HG03565 (cell line): ENCODE results near the gene LHFPL3.

Source experiments
- ATAC-seq: cut with Tn5 transposase; IDR thresholded peaks from one replicate; pipeline ENCODE4 v1.9.1; 2021; ENCODE audit warnings: mild to moderate bottlenecking, moderate library complexity; ENCODE audit not compliant: unreplicated experiment

The LHFPL3 gene

DNA sequence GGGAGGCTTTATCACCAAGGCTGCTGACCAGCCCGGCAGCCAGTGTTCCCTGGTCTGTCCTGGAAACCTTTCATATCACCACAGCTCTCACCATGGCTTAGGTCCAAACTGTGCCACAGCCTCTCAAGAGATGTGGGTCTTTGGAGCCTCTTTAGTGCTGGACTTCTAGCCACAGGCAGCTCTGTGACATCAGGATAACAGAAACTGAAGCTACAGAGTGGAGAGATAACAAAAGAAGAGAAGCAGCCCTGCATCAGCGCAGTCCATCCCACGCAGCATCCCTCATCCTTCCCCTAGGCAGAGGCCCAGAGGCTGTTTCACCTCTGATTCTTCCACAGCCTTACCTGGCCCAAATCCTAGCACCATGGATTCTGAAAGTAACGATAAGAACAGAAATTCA, 497.7 kb downstream of the LHFPL3 start:
- no peak for ATAC-seq

DNA sequence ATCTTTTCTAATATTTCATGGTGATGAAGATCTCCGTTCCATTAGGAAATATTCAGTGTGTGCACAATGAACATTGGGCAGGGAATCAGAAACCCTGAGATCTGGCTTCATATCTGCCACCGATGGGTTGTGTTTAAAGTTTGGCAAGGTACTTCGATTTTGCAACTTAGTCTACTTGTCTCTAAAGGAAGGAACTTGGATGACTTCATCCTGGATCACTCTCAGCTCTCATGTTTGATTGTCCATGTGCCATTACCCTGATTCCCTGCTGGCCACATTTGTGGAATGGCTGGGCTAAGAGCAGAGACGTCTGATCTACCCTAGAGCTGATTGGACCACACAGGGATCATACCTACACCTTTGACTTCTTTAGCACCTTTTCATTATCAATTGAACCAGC, 508.6 kb downstream of the LHFPL3 start:
- ATAC-seq, result no peak

DNA sequence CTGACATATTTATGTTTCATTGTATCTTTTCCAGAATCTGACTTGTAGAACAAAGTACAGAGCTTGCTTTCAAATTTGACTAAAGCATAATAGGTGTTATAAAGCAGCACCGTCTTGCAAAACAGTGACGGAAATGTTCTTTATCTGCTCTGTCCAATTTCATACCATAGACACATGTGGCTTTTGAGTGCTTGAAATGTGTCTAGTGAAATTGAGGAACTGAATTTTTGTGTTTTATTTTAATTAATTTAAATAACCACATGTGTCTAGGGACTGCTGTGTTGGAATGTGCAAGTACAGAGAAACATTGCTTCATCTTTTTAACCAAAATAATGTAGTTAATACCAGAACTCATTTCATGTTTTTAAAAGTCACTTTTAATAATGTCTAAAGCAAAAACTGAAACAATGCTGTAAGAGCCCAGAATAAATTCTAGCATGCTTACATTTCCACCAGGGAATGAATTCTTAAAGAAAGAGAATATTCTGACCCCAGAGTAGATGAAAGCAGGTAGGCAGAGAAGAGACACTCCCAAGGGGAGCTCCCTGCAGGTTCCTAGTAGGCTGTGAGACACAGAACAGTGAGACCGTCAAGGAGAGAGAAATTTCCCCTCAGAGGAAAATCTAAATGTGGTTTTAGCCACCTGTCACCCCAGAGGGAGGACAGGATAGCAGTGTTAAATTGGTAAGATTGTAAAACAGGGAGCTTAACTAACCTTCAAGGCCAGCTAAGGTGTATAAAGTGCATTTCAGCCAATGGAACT, 510.3 kb downstream of the LHFPL3 start:
- no peak for ATAC-seq

DNA sequence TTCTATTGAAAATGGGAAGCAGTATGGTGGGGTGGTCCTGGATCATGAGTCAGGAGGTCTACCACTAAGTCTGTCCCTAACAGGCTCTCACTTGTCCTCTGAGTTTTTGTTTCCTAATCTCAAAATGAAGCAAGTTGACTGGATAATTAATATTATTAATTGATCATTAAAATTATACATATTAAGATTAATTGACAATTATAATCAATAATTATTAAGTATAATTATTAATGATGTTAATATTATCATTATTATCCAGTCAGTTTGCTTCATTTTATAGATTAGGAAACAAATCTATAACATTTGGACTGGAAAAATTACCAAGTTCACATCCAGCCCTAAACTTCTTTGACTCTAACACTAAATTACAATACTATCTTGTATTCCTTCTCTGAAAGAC, 511.4 kb downstream of the LHFPL3 start:
- no peak for ATAC-seq

DNA sequence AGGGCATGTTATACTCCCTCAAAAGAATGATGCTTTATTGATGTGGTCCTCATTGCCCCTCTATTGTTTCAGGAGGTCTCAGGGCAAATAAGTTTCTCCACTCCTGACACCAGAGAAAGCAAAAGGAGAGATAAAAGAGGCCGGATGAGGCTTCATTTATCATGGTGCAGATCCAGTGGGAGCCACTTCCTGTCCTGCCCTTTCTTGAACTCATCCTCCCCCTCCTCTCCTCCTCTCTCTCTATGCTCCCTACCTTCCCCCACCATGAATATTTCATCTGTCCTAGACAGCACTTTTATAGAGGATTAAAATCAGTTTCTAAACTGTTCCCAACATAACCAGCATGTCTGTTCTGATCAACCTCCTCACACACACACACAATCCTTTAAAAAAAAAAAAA, 513.4 kb downstream of the LHFPL3 start:
- no peak for ATAC-seq

DNA sequence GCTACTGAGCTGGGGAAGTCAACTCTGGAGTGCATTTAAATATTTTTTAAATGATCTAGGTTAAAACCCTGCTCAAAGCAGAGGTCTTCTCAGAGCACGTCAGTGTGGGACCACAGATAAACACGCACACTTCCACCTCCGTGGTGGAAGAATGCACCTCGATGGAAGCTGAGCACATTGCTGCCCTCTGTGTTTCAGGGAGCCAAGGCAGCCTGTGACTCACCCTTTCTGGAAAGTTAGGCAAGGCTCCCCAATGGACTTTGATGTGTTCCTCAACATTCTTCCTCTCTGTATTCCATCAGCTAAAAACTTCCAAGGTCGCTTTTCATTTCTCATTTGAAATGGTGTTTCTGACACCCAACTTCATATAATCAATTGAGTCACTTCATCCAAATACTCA, 514.8 kb downstream of the LHFPL3 start:
- no peak for ATAC-seq

DNA sequence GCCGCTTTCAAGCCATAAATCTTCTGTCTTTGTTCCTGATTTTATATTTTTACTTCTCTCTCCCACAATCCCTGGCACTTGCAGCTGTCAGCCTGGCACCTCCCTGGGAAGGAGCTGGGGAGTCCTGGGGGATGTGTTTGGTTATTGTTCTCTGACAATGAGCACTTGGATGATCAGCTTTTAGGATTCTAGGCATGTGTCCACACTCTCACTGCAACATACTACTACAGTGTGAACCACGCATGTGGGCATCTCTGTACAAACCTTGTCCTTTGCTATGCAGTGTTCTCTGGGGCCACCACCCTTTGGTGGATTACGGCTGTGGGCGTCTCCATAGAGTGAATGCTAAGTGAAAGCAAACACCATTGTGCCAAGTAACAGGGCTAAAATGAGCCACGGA, 517.2 kb downstream of the LHFPL3 start:
- ATAC-seq, result no peak

DNA sequence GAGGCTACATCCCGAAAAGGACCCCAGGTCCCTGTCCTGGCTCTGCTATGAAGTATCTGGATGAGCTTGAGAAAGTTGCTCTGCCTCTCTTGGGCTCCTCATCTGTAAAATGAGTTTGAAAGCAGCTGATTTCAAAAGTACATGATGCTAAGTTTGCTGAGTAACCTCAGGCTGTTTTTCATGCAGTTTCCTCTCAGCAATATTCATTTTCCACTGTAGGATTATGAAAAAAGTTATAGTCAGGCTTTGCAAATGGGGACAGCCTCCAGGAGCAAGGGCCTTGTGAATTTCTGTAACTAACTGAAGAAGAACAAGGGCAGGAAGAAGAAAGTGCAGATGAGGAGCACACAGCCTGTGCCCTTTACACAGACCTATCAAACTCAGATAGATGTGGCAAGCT, 518.3 kb downstream of the LHFPL3 start:
- no peak for ATAC-seq

DNA sequence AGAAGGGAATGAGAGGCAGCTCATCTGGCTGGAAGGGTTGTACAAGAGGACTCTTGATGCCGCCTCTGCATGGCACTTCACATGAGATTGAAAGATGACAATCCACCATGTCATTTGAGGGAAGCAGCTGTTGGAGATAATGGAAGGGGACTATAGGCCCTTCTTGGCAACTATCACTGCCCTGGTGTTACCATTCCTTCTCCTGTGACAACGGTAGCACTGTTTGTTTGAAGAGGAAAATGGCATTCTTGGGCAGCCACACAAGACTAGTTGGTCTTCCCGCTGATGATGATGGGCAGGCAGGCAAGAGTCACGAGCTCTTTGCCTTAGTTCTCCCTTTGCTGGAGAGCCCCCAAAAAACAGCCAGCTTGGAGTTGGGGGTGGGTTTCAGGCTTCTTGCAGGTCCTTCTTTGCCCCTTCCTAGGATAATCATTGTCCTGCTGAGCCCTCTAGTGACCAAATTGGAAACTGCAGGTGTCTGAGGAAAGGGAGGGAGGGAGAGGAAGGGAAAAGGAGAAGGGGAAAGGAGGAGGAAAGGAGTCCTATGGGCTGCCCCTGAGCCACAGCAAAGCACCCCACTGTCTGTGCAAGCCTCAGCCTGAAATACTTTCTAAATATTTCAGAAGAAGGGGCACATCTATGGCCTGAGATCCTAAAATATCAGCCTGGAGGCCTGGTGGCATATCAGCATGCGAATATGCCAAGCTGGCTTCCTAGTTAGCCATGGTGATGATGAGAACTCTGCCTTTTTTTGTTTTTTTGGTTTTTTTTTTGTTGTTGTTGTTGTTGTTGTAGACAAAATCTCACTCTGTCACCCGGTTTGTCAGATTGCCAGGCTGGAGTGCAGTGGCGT, 520.0 kb downstream of the LHFPL3 start:
- ATAC-seq, result no peak

DNA sequence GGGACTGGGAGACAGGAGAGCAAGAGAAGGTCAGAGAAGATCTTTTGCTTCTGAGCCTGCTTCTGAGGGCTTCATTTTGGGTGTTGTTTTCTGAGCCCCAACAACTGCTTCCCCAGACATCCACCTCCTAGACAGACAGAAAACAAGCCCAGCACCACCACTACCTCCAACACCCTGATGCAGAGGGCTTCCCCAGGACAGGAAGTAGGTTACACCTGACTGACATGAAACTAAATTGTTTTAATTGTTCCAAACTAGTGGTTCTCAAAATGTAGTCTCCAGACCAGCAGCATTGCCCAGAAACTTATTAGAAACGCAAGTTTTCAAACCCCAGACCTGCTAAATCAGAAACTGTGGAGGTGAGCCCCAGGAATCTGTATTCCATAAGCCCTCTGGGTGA, 522.0 kb downstream of the LHFPL3 start:
- no peak for ATAC-seq

DNA sequence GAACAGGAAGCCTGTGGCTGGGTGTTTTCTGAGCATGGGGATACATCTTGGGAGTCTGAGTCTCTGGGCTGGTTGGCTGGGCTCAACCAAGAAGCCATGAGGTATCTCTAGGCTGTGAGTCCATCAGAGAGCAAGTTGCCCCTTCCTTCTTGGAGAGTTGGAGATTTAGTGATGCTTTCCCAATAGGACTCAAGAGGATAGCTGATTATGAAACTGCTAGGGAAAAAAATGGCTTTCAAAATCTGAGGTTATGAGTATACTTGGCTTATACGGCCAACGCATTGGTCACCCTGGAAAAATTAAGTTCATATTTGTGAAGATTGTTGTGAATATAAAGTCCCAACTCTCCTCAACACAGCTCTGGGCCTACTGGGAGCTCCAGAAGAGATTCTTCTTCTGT, 522.9 kb downstream of the LHFPL3 start:
- no peak for ATAC-seq

DNA sequence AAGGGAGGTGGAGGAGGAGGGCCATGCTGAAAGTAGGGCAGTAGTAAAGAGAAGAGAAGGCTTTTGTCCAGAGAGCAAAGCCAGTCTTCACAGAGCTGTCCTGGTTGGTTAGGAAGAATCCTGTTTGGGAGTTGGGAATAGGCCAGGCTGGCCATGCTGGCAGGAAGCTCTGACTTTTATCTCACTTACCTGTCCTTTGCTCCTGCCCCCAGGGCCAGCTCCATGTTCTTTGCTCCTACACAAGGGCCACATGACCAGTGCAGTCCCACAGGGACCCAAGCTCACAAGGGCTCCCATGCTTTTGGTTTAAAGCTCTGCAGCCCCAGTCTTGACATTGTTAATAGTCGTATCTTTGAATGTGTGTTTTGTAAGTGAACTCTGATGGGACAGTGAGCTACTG, 524.0 kb downstream of the LHFPL3 start:
- no peak for ATAC-seq

DNA sequence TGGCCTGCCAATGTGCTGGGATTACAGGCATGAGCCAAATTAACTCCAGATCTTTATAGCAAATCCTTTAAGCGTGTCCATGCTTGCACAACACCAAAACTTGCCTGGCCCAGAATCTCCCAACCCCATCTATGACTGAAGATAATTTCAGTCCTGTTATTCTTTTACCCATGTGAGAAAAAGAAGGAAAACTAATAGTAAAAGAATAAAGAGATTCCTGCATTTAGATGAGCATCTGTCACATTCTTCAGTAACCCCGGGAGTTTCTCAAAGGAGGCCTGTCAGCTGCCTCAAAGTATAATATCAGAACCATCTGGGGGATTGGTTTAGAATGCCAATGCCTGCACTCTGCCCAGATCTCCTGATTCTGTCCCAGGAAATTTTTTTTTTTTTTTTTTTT, 527.5 kb downstream of the LHFPL3 start:
- no peak for ATAC-seq

DNA sequence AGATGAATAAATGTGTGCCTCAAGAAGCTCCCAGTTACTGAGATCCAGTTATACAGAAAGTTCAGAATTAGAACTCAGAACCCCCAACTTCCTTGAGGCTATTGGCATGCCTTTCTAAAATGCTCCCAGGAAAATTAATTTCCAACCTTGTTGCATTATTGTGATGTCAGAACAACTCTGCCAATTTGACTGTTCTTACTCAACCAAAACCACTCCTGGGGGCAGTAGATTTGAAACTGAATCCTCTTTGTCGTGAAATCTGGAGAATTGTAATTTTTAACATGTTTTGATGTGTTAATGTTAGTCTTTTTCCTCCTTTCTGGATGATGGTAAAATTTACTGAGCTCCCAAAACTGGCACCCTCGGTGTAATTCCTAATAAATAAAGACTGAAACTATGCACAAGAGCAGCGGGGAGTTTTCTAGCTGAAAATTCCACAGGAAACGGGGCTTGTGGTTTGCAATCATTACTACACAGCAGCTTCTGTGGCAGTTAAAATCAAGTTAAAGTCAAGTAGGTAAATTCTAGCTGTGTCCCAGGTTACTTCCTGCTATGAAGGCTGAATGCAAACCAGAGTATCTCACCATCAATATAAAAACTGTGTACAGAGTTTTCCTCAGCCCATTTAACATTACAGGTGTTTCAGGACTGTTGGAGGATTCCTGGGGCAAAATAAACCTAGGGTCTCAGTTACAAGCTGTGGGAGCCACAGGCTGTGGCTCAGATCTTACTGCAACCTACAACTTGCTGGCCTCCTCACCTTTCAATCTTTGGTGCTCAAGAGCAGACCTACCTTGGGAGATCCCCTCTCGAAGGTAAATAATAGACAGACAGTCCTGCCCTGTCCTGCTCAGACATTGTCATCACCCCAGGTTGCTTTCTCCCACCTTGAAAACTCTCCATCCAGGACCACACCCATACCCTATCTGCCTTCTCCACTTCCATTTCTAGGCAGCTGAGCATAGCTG, 529.3 kb downstream of the LHFPL3 start:
- ATAC-seq, result peak; percentile 56

DNA sequence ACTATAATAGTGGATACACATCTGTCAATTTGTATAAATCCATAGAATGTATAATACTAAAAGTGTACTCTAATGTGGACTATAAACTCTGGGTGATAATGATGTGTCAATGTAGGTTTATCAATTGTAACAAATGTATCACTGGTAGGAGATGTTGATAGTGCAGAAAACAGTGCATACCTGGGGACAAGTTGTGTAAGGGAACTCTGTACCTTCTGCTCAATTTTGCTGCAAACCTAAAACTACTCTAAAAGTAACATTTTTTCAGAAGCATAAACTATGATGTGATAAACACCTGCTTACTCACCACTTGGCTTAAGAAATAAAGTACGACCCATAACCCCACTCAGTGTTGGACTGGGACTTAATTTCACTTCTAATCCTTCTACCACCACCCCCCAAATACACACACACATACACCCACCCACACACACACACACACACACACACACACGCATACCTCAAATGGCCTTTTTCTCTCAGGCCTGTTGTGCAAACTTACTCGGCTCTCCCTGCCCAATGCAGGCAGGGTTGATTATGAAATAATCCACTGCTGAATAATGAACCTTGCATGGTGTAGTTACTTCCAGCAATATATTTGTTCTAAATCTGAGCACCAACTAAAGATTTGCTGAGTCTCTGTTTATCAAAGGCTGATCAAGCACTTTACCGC, 531.5 kb downstream of the LHFPL3 start:
- no peak for ATAC-seq

DNA sequence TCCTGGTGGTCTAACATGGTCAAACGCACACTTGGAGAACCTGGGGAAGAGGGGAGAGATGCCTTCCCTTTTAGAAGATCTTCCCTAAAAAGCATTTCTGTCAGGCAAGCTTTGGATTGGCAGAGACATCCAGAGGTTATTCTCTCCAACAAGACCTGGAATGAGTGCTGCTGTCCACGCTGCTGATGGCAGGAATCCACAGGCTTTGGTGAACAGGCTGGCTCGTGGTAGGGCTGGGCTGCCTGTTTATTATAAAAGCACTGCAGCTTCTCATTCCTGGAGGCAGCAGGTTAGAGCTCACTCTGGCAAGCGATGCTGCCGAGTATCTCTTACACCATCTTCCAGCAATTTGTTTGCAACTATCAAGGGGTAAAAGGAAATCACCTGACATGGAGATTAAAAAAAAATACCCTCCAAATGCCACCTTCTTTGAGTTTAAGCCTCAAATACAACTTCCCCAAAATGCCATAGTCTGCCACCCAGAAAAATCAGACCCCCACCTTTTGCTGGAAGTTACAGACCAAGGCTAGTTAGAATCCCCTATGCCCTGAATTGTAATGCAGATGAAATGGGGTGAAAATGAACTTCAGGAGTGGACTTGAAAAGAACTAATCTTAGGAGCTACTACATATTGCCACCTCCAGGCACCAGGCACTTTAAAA, 533.5 kb downstream of the LHFPL3 start:
- ATAC-seq, result no peak

DNA sequence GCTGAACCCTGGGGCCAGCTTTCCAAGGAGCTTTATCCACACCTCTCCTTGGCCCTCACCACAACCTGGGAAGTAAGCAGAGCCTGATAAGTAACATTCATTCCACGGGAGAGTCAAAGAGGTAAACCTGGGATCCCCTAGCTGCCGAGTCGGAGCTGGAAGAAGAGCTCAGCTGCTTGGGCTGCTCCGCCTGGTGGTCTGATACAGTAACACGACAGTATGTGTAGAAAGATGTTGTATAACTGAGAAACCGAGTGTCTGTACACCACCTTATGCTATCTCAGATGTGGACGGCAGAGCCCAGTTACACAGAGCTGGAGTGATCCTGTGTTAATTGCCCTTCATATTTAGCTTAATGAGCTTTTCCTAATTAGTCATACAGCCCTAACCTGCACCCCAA, 534.3 kb downstream of the LHFPL3 start:
- ATAC-seq, result no peak

DNA sequence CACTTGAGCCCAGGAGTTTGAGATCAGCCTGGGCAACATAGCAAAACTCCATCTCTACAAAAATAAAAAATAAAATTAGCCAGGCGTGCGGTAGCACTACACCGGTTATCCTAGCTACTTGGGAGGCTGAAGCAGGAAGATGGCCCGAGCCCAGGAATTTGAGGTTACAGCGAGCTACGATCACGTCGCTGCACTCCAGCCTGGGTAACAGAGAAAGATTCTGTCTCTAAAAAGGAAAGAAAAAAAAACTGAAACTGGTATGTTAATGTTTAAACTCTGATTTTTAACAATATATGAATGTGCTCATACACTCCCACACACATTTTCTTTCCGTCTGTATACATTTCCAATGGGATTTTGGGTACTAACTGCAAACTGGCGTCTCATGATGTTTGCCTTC, 545.0 kb downstream of the LHFPL3 start:
- ATAC-seq, result no peak

DNA sequence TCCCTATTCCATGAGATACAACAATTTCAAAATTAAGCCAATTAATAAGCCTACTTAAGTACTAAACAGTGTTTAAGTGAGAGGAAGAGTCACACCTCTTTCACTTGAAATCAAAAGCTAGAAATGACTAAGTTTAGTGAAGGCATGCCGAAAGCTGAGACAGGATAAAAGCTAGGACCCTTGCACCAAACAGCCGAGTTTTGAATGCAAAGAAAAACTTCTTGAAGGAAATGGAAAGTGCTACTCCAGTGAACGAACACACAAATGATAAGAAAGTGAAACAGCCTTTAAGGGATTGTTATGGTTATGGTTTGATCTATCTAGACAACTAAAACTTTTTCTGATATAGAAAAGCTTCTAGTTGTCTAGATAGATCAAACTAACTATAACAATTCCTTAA, 550.2 kb downstream of the LHFPL3 start:
- ATAC-seq, result peak; percentile 77

DNA sequence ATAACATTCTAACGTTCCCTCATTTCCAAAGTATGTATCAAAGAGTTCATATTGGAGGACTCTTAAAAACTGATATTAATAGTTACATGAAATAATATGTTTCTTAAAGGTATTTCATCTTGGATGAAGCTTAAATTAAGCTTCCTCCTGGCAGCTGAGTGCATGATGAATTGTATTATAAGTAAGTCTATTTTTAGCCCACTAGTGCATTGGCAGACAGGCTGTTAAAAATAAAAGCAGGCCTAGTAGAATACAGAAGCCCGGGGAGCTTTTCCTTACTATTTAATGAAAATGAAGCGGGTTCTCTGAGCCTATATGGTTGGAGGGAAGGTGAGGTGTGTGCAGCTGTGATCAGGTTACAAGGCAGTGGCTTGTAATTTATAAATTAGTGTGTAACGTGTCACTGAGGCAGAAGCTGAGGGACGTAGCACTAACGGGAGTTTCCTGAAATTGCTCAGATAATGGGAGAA, 554.9 kb downstream of the LHFPL3 start:
- no peak for ATAC-seq
